Measurements from ENCODE around the gene MND1. TPM values are rescaled to one million over a fixed set of nuclear protein-coding genes. Genes with fewer than 3 reads are reported as not detected.

The MND1 gene
- total and polyA plus RNA-seq, 2 of the 8 experiments (the other 6 are each of a cell fraction or from before 2014, with no cell fraction given): 4.4 to 26.2 TPM

- Histone ChIP-seq H2BK12ac (ENCODE audit: low read depth, low read length) (no peak overlapping the region), H3K4me1 (replicated peaks in 1 of 4; ENCODE audit: control insufficient read depth in 3 of 4, insufficient read depth in 4 of 4, low read length in 3 of 4) (no peaks in the 10 kb centered on the region), H4K91ac (replicated peaks; ENCODE audit: insufficient read length, low read length) (no peak overlapping the region), H3K27ac (ENCODE audit: low read depth, low read length) (no peak overlapping the region), H2AFZ (ENCODE audit: low read length) (no peak overlapping the region), H3K9me3 (ENCODE audit: insufficient read depth in 2 of 2, low read depth in 1 of 2, low read length in 1 of 2) (no peaks in the 10 kb centered on the region), H3K23ac (ENCODE audit: insufficient read length) (no peak overlapping the region), H2BK15ac (ENCODE audit: low read length) (no peak overlapping the region), H4K5ac (ENCODE audit: insufficient read length, low read depth, low read length) (no peak overlapping the region), H3K56ac (replicated peaks; ENCODE audit: insufficient read length, low read depth, low read length) (no peak overlapping the region), H2BK20ac (ENCODE audit: low read length) (no peak overlapping the region), H3K79me1 (ENCODE audit: low read depth, low read length) (no peaks in the 10 kb centered on the region), H3K36me3 (ENCODE audit: control insufficient read depth in 2 of 4, insufficient read depth in 4 of 4, low read length in 3 of 4) (peaks cover 0 to 20% (median 7%) of the 10 kb centered on the region in 4 experiments; a peak in 4 of 8 replicates), H3K79me2 (ENCODE audit: control insufficient read depth in 1 of 2, insufficient read depth in 2 of 2, low read length in 2 of 2) (no peaks in the 10 kb centered on the region), H2BK5ac (ENCODE audit: low read depth, low read length) (no peak overlapping the region), H3K14ac (ENCODE audit: insufficient read length) (no peak overlapping the region), H2AK5ac (ENCODE audit: low read depth, low read length) (no peak overlapping the region), H3K4ac (replicated peaks; ENCODE audit: insufficient read length, low read depth, low read length) (no peak overlapping the region), H3K4me3 (ENCODE audit: extremely low read depth in 1 of 4, insufficient read depth in 2 of 4, low read depth in 3 of 4, low read length in 4 of 4) (no peak overlapping the region), H3K27me3 (replicated peaks in 1 of 4; ENCODE audit: control insufficient read depth in 3 of 4, extremely low read depth in 1 of 4, insufficient read depth in 3 of 4, low read length in 3 of 4) (no peaks in the 10 kb centered on the region), H3K4me2 (ENCODE audit: insufficient read depth in 1 of 2, low read depth in 2 of 2, low read length in 2 of 2) (no peak overlapping the region), H4K20me1 (replicated peaks in 1 of 2; ENCODE audit: control insufficient read depth in 1 of 2, insufficient read depth in 2 of 2, low read length in 2 of 2) (no peaks in the 10 kb centered on the region), H2BK120ac (replicated peaks; ENCODE audit: low read depth, low read length) (no peak overlapping the region), H4K8ac (ENCODE audit: extremely low read depth, insufficient read depth, low read length) (no peak overlapping the region), H3K23me2 (ENCODE audit: low read depth, low read length) (no peaks in the 10 kb centered on the region), H3K18ac (ENCODE audit: extremely low read depth, low read length) (no peak overlapping the region), H3K9ac (replicated peaks in 1 of 4; ENCODE audit: extremely low read depth in 1 of 4, low read depth in 3 of 4, low read length in 3 of 4) (no peak overlapping the region)
- DNase-seq (ENCODE audit: low read depth in 1 of 2, low spot score in 2 of 2): no peak
- no peak for FAIRE-seq
- no peak for TF ChIP-seq FOSL1 (IDR thresholded peaks at IDR 0.05; ENCODE audit: insufficient read depth, low read depth, low read length)
- CTCF ChIA-PET (ENCODE audit: partially characterized antibody): no interaction called here
- 100% methylated on average over 1 of the region's 1 CpG; no CpG with 5 or more reads in 1 of the 2 experiments for WGBS, 2 experiments (ENCODE audit: extremely low coverage in 1 of 2, insufficient coverage in 1 of 2, insufficient read length in 1 of 2, insufficient replicate concordance in 2 of 2, low coverage in 1 of 2, low lambda C conversion rate in 2 of 2, missing lambda C conversion rate in 1 of 2)
- POLR2A ChIA-PET (ENCODE audit: partially characterized antibody): interaction anchor here (1.0 kb wide), 1 partner anchor 123 kb away, joined by 3 read pairs; the partner anchor contains the start of gene TRIM2
Measured at GRCh38 chr4:153327247-153327646, 17.2 kb upstream of the MND1 start.

Data from H1 (cell line).